ENCODE measurements around the gene SWAP70. TPM values are rescaled to one million over a fixed set of nuclear protein-coding genes. Genes with fewer than 3 reads are reported as not detected.

The SWAP70 gene
- total and polyA plus RNA-seq, 2 experiments from 2014 or later, result 30.3 to 33.3 TPM

DNA sequence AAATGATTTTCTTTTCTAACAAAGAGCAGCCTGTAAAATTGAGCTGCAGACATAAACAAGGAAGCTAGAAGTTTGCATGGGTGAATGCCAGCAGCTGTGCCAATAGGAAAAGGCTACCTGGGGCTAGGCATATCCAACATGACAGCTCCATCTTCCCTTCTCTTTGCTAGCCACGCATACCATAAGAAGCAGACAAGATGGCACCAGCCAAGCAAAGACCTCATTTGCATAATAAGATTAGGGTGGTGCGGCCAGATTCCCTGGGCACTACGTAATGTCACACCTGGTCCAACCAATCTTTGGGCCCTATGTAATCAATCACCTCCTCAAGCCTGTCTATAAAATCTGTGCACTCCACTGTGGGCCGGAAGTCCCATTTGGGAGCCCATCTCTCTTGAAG lies 108.3 kb downstream of the SWAP70 start (continued):
- TF ChIP-seq EZH2phosphoT487 (IDR thresholded peaks at IDR 0.05; ENCODE audit: unreplicated experiment) (no peak), JUNB (IDR thresholded peaks at IDR 0.05; ENCODE audit: unreplicated experiment) (no peak), CTCF (conservative IDR thresholded peaks at IDR 0.05; ENCODE audit: low read depth in 2 of 2) (no peak), CREB1 (CRISPR knock-in tag; IDR thresholded peaks at IDR 0.05; ENCODE audit: low read depth) (no peak), POLR2AphosphoS5 (IDR thresholded peaks at IDR 0.05; ENCODE audit: low read depth) (no peak), EZH2 (IDR thresholded peaks at IDR 0.05; ENCODE audit: low read depth, unreplicated experiment) (no peak), ZNF331 (CRISPR knock-in tag; IDR thresholded peaks at IDR 0.05; ENCODE audit: low read depth) (no peak), STAT1 (IDR thresholded peaks at IDR 0.05; ENCODE audit: unreplicated experiment) (no peak)
- TF ChIP-seq, protein P1, sequence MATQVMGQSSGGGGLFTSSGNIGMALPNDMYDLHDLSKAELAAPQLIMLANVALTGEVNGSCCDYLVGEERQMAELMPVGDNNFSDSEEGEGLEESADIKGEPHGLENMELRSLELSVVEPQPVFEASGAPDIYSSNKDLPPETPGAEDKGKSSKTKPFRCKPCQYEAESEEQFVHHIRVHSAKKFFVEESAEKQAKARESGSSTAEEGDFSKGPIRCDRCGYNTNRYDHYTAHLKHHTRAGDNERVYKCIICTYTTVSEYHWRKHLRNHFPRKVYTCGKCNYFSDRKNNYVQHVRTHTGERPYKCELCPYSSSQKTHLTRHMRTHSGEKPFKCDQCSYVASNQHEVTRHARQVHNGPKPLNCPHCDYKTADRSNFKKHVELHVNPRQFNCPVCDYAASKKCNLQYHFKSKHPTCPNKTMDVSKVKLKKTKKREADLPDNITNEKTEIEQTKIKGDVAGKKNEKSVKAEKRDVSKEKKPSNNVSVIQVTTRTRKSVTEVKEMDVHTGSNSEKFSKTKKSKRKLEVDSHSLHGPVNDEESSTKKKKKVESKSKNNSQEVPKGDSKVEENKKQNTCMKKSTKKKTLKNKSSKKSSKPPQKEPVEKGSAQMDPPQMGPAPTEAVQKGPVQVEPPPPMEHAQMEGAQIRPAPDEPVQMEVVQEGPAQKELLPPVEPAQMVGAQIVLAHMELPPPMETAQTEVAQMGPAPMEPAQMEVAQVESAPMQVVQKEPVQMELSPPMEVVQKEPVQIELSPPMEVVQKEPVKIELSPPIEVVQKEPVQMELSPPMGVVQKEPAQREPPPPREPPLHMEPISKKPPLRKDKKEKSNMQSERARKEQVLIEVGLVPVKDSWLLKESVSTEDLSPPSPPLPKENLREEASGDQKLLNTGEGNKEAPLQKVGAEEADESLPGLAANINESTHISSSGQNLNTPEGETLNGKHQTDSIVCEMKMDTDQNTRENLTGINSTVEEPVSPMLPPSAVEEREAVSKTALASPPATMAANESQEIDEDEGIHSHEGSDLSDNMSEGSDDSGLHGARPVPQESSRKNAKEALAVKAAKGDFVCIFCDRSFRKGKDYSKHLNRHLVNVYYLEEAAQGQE (IDR thresholded peaks at IDR 0.05; ENCODE audit: unreplicated experiment), result no peak

GRCh38 chr11:9773524-9773923 lies 109.6 kb downstream of the SWAP70 start:
- no peak for ATAC-seq
- Histone ChIP-seq H2AFZ (no peak overlapping the region), H3F3A (replicated peaks; ENCODE audit: low read depth) (no peaks in the 10 kb centered on the region), H3K27me3 (ENCODE audit: insufficient read depth) (no peaks in the 10 kb centered on the region), H4K20me1 (replicated peaks; ENCODE audit: insufficient read depth) (no peaks in the 10 kb centered on the region), H3K4me3 (no peak overlapping the region), H3K36me3 (ENCODE audit: insufficient read depth) (no peaks in the 10 kb centered on the region), H3K4me2 (no peak overlapping the region), H3K9me2 (ENCODE audit: insufficient read depth) (no peaks in the 10 kb centered on the region), H3K4me1 (ENCODE audit: insufficient read depth) (peaks cover 36% of the 10 kb centered on the region), H3K79me2 (replicated peaks; ENCODE audit: insufficient read depth) (no peaks in the 10 kb centered on the region), H3K27ac (ENCODE audit: low read depth) (no peak overlapping the region)
- Mint-ChIP-seq H3K9me3 (no peaks in the 10 kb centered on the region), H3K27me3 (ENCODE audit: insufficient read depth, low read depth, poor library complexity) (peaks cover 3% of the 10 kb centered on the region), H3K36me3 (ENCODE audit: low read depth) (peaks cover 8% of the 10 kb centered on the region; the same call in 2 of the 3 replicates), H3K4me3 (no peak overlapping the region), H3K27ac (no peak overlapping the region), H3K4me1 (peaks cover 37% of the 10 kb centered on the region)
- no peak for DNase-seq (ENCODE audit: low spot score)
- TF ChIP-seq ETS1 (IDR thresholded peaks at IDR 0.05) (no peak), JUNB (IDR thresholded peaks at IDR 0.05; ENCODE audit: unreplicated experiment) (no peak), STAT1 (IDR thresholded peaks at IDR 0.05; ENCODE audit: unreplicated experiment) (no peak), CTCF (conservative IDR thresholded peaks at IDR 0.05; ENCODE audit: low read depth in 2 of 2) (no peak), ZNF114 (CRISPR knock-in tag; IDR thresholded peaks at IDR 0.05) (no peak), CREB1 (CRISPR knock-in tag; IDR thresholded peaks at IDR 0.05; ENCODE audit: low read depth) (no peak), NANOG (IDR thresholded peaks at IDR 0.05; ENCODE audit: borderline replicate concordance) (no peak), EZH2phosphoT487 (IDR thresholded peaks at IDR 0.05; ENCODE audit: unreplicated experiment) (no peak), EZH2 (IDR thresholded peaks at IDR 0.05; ENCODE audit: low read depth, unreplicated experiment) (no peak), POLR2AphosphoS5 (IDR thresholded peaks at IDR 0.05; ENCODE audit: low read depth) (no peak), ZNF331 (CRISPR knock-in tag; IDR thresholded peaks at IDR 0.05; ENCODE audit: low read depth) (no peak)
- TF ChIP-seq, protein P1 (IDR thresholded peaks at IDR 0.05; ENCODE audit: unreplicated experiment), result no peak
